DMS153 (cell line): ENCODE results near the gene FN1.

Experiments used
- DNase-seq: peaks from one replicate; lab custom pipeline; 2025; lab: John Stamatoyannopoulos, UW

Gene FN1

DNA sequence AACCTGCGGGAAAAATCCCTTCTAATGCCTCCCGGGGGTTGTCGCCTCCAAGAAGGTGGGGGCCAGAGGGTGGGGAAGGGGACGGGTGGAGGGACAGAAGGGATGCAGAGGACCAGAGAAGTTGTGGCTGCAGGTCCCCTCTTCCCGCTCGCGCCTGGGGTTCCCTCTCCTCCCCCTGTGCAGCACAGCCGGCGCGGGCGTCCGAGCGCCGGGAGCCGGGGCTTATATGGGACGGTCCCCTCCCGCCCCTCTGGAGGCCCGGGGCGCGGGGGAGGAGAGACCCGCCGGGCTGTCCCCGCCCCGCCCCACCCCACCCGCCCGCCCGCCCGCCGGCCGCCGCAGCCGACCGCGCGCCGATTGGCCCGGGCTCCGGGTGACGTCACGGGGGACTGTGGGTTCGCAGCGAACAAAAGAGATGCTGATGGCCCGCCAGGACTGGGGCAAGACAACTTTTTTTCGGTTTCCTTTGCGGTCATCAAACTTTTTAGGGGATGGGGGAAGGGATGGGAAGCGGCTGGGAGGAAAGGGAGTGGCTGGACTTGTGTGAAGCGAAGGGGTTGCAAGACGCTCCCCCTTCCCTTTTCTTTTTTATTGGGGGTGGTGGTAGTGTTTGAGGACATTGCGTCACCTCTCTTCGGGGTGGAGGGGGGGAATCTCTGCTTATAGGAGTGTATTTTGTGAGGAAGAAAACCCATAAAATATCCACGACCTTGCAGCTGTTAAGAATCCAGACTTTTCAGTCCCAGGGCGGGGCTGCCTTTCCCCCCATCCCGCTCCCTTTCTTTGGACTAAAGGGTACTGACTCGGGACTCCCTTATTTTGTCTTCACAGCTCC lies at the start of gene FN1:
TSS of gene FN1 (minus strand) at position 199 of the 835 bp plus-strand sequence. CDS start 266 bp downstream, outside the sequence.
- no peak for DNase-seq

- DNase-seq = no peak
Measured at GRCh38 chr2:215485032-215485431, 49.2 kb upstream of the FN1 start.

- no peak for DNase-seq
Measured at GRCh38 chr2:215484570-215484969, 48.7 kb upstream of the FN1 start.

DNA sequence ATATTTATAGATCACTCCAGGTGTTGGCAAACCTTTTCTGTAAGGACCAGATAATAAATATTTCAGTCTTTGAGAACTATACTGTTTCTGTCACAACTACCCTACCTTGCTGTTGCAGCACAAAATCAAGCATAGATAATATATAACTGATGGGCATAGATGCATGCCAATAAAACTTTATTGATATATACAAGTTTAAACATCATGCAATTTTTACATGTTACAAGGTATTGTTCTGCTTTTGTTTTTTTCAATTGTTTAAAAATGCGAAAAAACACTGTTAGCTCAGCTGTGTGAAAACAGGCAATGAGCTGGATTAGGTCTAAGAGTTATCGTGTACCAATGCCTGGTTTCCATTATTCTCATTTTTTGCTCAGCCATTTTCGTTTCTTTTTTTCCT lies 47.6 kb upstream of the FN1 start:
- no peak for DNase-seq

DNA sequence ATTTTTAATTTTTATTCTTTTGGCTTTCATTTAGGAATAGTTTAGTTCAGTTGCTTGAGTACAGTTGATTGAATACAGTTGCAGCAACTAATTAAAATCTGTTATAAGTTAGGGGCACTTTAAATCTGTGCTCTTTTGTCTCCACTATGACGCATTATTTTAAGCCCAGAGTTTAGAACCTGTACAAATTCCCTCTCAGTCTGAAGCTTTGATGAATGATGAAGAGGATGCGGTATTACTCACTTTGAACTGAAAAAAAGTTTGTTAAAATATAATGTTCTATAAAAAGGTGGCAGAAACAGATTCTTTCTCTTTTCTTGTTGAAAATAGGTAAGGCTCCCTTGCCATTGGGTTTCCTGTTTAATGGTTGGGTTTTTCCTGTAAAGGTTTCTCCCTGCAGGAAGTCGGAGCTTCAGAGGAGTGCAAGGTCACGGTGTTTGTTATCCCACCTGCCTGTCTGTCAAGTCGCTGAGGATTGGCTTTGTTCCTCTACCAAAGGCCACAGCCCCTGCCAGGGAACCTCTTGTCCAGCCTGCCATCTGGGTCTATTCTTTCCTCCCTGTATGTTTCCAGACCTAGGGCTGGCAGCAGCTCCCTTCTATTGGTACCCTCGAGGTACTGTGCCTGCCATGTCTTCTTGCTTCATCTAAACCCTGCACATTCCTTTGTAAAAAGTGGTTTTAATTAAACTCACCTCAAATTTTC lies 43.8 kb upstream of the FN1 start:
- peak; percentile 22 for DNase-seq

DNA sequence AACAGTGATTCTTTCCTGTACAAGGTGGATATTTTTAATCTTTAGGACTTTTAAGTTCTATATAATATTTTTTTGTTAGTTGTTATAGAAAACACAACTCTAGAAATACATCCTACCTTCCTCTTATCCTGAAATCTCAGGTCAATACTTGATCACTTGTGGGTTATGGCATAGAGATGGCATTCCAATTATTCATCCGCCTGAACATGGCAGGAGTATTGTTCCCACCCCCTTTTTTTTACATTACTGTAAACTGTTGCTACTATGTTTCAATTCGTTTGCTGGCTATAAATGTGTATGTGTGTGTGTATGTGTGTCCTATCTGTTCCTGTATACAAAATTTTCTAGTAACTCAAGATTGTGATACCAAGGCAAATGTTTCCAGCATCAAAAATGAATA lies 43.3 kb upstream of the FN1 start:
- no peak for DNase-seq

GRCh38 chr2:215476424-215476823 lies 40.6 kb upstream of the FN1 start:
- DNase-seq = no peak

DNA sequence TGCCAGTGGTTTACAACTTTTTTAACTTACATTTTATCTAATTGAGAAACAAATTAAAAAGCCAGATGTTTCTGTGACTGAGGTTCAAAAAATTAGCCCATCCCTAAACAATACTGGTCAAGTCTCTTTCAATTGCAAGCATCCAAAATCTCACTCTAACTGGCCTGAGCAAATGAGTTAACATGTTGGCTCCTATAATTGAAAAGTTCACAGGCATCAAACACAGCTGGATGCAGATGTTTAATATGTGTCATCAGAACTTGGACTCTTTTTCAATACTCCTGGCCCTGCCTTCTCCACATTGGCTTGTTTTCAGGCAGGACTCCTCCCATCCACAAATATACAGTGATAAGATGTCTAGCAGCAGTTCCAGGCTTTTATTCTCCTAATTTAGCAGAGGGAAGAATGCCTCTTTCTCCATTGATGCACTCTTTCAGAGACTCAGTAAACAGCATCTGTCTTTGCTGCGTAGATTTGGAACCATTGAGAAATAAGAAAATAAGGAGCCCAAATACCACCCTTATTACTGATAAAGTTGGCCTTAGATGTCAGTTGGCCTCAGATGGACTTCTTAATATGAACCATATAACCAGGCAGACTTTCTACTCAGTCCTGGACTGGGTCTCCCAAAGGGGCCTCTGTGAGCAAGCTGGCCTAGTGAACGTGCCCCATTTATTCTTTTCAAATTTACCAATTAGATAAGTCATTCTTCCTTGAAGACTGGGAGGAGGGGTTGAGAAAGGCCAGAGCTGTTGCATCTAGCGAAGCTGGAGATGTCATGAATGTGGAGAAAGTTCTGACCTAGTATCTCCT lies 30.4 kb upstream of the FN1 start:
- DNase-seq = no peak

GRCh38 chr2:215465256-215465655 lies 29.4 kb upstream of the FN1 start:
- DNase-seq = no peak

- DNase-seq = no peak
Measured at GRCh38 chr2:215461836-215462532, 26.1 kb upstream of the FN1 start.

DNA sequence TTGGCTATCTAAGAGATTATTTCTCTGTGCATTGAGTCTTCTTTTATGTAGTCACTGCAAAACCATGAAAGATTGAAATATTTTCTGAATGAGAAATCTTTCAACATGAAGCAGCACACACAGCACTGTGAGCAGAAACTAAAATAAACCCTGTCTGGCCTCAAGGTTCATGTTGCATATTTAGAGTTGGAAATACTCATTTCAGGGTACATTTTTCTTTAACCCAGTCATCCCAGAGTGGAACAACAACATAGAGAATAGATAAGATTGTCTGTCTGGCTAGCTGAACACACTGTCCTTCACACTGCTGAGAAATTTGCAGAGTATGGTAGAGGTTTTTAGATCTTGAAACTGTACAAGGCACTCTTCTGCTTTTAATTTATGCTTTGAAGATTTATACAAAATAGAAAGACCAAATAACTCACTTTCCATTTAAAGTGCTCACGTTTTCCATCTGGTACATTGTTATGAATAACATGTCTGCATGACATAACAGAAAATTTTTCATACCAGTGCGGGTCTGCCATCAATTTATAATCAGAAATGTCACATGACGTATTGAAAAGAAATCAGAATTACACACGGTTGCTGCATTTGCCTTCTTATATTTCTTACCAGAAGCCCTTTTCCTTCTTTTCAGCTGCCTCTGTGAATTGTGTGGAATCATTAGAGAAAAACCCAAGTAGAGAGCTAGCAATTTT lies 25.0 kb upstream of the FN1 start:
- no peak for DNase-seq

GRCh38 chr2:215455958-215456357 lies 20.1 kb upstream of the FN1 start:
- no peak for DNase-seq

GRCh38 chr2:215454519-215455246 lies 18.8 kb upstream of the FN1 start:
- peak; percentile 24 for DNase-seq

- DNase-seq = no peak
Measured at GRCh38 chr2:215452725-215453124, 16.9 kb upstream of the FN1 start.

DNA sequence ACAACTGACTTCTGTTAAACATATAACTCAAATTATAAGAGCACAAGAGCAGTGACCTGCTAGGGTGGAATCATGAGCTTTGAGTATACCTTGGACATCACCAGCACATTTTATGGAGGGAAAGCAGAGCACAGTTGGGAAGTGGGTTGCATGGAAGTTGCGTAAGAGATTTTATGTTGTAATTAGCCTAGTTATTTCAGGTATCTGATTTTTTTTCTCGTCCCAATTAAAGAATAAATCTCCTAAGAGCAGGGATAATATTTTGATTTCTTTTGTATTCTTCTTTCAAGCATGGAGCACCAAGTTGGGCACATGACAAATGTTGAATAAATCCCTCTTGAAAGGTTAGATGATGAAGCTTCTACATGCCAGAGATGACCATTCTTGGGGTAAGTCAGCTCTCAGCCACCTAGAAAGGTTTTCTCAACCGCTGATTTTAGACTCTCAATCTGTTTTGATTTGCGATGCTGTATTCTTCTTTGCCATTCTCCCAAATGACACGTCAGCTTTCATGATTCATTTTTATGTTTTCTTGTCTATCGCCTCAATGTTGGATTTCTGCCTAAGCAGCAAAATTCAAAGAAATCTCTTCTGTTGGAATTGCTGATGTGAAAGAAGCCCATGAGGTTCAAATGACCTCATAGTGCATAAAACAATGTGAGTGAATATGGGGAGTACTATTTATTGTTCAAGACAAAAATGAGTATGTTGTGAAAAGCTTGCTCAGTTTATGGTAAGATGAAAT lies 15.3 kb upstream of the FN1 start:
- no peak for DNase-seq

DNA sequence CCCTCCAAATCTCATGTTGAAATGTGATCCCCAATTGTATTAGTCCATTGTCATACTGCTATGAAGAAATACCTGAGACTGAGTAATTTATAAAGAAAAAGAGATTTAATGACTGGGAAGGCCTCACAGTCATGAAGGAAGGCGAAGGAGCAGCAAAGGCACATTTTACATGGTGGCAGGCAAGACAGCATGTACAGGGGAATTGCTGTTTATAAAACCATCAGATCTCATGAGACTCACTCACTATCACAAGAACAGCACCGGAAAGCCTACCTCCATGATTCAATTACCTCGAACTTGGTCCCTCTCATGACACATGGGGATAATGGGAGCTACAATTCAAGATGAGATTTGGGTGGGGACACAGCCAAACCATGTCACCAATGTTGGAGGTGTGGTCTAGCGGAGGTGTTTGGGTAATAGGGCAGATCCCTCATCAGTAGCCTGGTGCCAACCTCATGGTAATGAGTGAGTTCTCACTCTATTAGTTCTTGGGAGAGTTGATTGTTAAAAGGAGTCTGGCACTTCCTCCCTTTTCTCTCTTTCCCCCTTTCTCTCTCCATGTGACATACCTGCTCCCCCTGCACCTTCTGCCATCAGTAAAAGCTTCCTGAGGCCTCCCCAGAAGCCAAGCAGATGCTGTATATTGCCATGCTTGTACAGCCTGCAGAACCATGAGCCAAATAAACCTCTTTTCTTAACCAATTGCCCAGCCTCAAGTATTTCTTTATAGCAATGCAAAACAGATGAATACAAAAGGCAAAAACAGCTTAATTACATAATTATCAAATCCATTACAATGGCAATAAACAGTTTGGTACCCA lies 14.5 kb upstream of the FN1 start:
- no peak for DNase-seq

DNA sequence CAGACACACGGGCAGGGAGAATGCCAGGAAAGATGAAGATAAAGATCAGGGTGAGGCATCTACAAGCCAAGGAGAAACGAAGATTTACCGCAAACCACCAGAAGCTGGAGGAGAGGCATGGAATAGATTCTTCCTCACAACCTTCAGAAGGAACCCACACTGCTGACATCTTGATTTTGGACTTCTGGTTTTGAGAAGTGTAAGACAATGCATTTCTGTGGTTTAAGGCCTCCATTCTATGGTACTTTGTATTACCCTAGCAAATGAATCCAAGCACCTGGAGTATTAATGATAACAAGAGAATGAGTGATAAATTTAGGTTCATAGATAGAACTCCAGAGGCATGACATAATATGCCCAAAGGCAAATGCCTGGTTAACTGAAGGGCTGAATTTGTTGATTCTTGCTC lies 11.8 kb upstream of the FN1 start:
- DNase-seq = no peak

GRCh38 chr2:215447056-215447455 lies 11.2 kb upstream of the FN1 start:
- DNase-seq = no peak

- DNase-seq = no peak
Measured at GRCh38 chr2:215442401-215442787, 6.5 kb upstream of the FN1 start.
